DOHH2 (cell line): ENCODE measurements around the gene KREMEN2.
A peak's percentile ranks its signal among the peaks of the same experiment; 100 is the strongest.

Source experiments
- H3F3A ChIP-seq: fragments of 200-600 bp; sonication (generic), shearing (Covaris generic); 2 replicates; pipeline ENCODE4 v1.6.0; 2016; ENCODE audit warnings: antibody characterized with exemption, mild to moderate bottlenecking; ENCODE audit not compliant: control insufficient read depth, insufficient read depth
- H3K27ac ChIP-seq: fragments of 200-600 bp; sonication (generic); 2 replicates; pipeline ENCODE4 v1.5.1; 2014; ENCODE audit warnings: low read depth, mild to moderate bottlenecking, low read length, moderate library complexity
- H3K27me3 ChIP-seq: fragments of 200-600 bp; sonication (generic); 2 replicates; pipeline ENCODE4 v1.6.1; 2014; ENCODE audit warnings: mild to moderate bottlenecking, low read length, mixed read lengths; ENCODE audit not compliant: control insufficient read depth
- H3K36me3 ChIP-seq: fragments of 200-600 bp; sonication (generic); 2 replicates; pipeline ENCODE4 v1.6.1; 2014; ENCODE audit warnings: mild to moderate bottlenecking, low read length, moderate library complexity, mixed read lengths; ENCODE audit not compliant: control insufficient read depth
- H3K4me1 ChIP-seq: fragments of 200-600 bp; sonication (generic); 2 replicates; pipeline ENCODE4 v1.6.1; 2014; ENCODE audit warnings: mild to moderate bottlenecking, low read length, mixed read lengths; ENCODE audit not compliant: control insufficient read depth
- H3K4me2 ChIP-seq: fragments of 200-600 bp; sonication (generic); 2 replicates; pipeline ENCODE4 v1.6.0; 2014; ENCODE audit warnings: mild to moderate bottlenecking, low read length, moderate library complexity
- H3K4me3 ChIP-seq: fragments of 200-600 bp; sonication (generic); 2 replicates; pipeline ENCODE4 v1.5.1; 2014; ENCODE audit warnings: mild to moderate bottlenecking, low read length, mixed read lengths
- H3K79me2 ChIP-seq: fragments of 200-600 bp; sonication (generic); 2 replicates; pipeline ENCODE4 v1.6.1; 2014; ENCODE audit warnings: mild to moderate bottlenecking, low read length, mixed read lengths; ENCODE audit not compliant: control insufficient read depth
- H3K9me2 ChIP-seq: fragments of 200-600 bp; sonication (generic); replicated peaks from 2 replicates; pipeline ENCODE4 v1.6.1; 2014; ENCODE audit warnings: mild to moderate bottlenecking, low read length, mixed read lengths; ENCODE audit not compliant: control insufficient read depth
- H3K9me3 ChIP-seq: fragments of 200-600 bp; sonication (generic); 2 replicates; pipeline ENCODE4 v1.6.1; 2014; ENCODE audit warnings: antibody characterized with exemption, low read length, mixed read lengths; ENCODE audit not compliant: control insufficient read depth, insufficient read depth
- H4K20me1 ChIP-seq: fragments of 200-600 bp; sonication (generic); 2 replicates; pipeline ENCODE4 v1.6.0; 2014; ENCODE audit warnings: low read depth, mild to moderate bottlenecking, antibody characterized with exemption, low read length, moderate library complexity; ENCODE audit not compliant: control insufficient read depth, insufficient read depth
- CTCF ChIP-seq: fragments of 200-600 bp; sonication (generic); IDR thresholded peaks from one replicate; pipeline ENCODE4 v1.5.1; 2014; ENCODE audit warnings: antibody characterized with exemption, mild to moderate bottlenecking, low read depth, low read length; ENCODE audit not compliant: poor library complexity, severe bottlenecking
- EZH2phosphoT487 ChIP-seq: fragments of 200-600 bp; sonication (generic); IDR thresholded peaks from 2 replicates; pipeline ENCODE4 v1.6.1; 2017; ENCODE audit warnings: borderline replicate concordance, mild to moderate bottlenecking, antibody characterized with exemption, low read length, moderate library complexity, mixed read lengths

Gene KREMEN2

GRCh38 chr16:2980227-2981176, 16.4 kb downstream of the KREMEN2 start, which contains the start of gene PKMYT1:
TSS of gene PKMYT1 (minus strand) at chr16:2980446. CDS start at chr16:2979657, 789 bp downstream.
- peaks cover 6% of the 10 kb centered on the region; the same call in 1 of the 2 replicates for H4K20me1 ChIP-seq
- peaks cover 50% of the 10 kb centered on the region for H3K4me1 ChIP-seq
- peaks cover 56% of the 10 kb centered on the region for H3K79me2 ChIP-seq
- peaks cover under 1% of the 10 kb centered on the region; the same call in 1 of the 2 replicates for H3K27me3 ChIP-seq
- H3K36me3 ChIP-seq: peaks cover 44% of the 10 kb centered on the region
- H3K4me3 ChIP-seq: peak within 1 kb of the TSS; percentile 99
- TF ChIP-seq CTCF (no peak), EZH2phosphoT487 (no peak)
- H3K27ac ChIP-seq: peak within 1 kb of the TSS; percentile 74
- H3K9me3 ChIP-seq: no peaks in the 10 kb centered on the region
- H3K4me2 ChIP-seq: peak within 1 kb of the TSS; percentile 97
- H3F3A ChIP-seq: peaks cover 6% of the 10 kb centered on the region
- no peaks in the 10 kb centered on the region for H3K9me2 ChIP-seq

GRCh38 chr16:2981177-2981898, 17.3 kb downstream of the KREMEN2 start:
- Histone ChIP-seq H3K27me3 (peaks cover 4% of the 10 kb centered on the region; the same call in 1 of the 2 replicates), H4K20me1 (peaks cover 6% of the 10 kb centered on the region; the same call in 1 of the 2 replicates), H3K4me3 (peak overlapping the region; percentile 99), H3K9me3 (no peaks in the 10 kb centered on the region), H3F3A (peaks cover 6% of the 10 kb centered on the region), H3K9me2 (no peaks in the 10 kb centered on the region), H3K4me1 (peaks cover 50% of the 10 kb centered on the region), H3K27ac (peak overlapping the region; percentile 74), H3K79me2 (peaks cover 48% of the 10 kb centered on the region), H3K36me3 (peaks cover 36% of the 10 kb centered on the region), H3K4me2 (peak overlapping the region; percentile 97)
- no peak for TF ChIP-seq CTCF
- no peak for TF ChIP-seq EZH2phosphoT487

GRCh38 chr16:2981899-2982250, 17.8 kb downstream of the KREMEN2 start:
- Histone ChIP-seq H3K9me3 (no peaks in the 10 kb centered on the region), H3K27me3 (peaks cover 4% of the 10 kb centered on the region; the same call in 1 of the 2 replicates), H3K9me2 (no peaks in the 10 kb centered on the region), H3K4me2 (no peak overlapping the region), H3K27ac (no peak overlapping the region), H3K4me3 (no peak overlapping the region), H4K20me1 (peaks cover 6% of the 10 kb centered on the region; the same call in 1 of the 2 replicates), H3K79me2 (peaks cover 44% of the 10 kb centered on the region), H3F3A (peaks cover 6% of the 10 kb centered on the region), H3K36me3 (peaks cover 30% of the 10 kb centered on the region), H3K4me1 (peaks cover 50% of the 10 kb centered on the region)
- no peak for TF ChIP-seq EZH2phosphoT487
- TF ChIP-seq CTCF: no peak
